Thyroid gland (tissue), 4 donors: ENCODE results near the gene BTBD19.

ENCODE experiments used
- CTCF ChIP-seq, 6 experiments: fragments of 200-600 bp in 3 of 6; fragments of 450-650 bp in 3 of 6; sonication (generic) in 3 of 6; IDR thresholded peaks; one replicate each; pipeline ENCODE4 v1.5.1; 2016 to 2019; ENCODE audit warnings: antibody characterized with exemption in 6 of 6, mild to moderate bottlenecking in 2 of 6, inconsistent platforms in 1 of 6, moderate library complexity in 1 of 6
- POLR2A ChIP-seq, 2 donors: fragments of 450-650 bp; IDR thresholded peaks; one replicate each; pipeline ENCODE4 v1.6.1; 2017; ENCODE audit warnings: antibody characterized with exemption in 2 of 2, mild to moderate bottlenecking in 2 of 2, moderate library complexity in 1 of 2

GRCh38 chr1:44787506-44787905 lies 20.8 kb upstream of the BTBD19 start:
- TF ChIP-seq POLR2A (IDR thresholded peaks at IDR 0.05) = no peak
- TF ChIP-seq CTCF (IDR thresholded peaks at IDR 0.05) = no peak
